Measurements from ENCODE around the gene PRH1. TPM values are rescaled to one million over a fixed set of nuclear protein-coding genes. Genes with fewer than 3 reads are reported as not detected.

The PRH1 gene
- total and polyA plus RNA-seq, 2 experiments from 2014 or later: 12.3 to 19.0 TPM

DNA sequence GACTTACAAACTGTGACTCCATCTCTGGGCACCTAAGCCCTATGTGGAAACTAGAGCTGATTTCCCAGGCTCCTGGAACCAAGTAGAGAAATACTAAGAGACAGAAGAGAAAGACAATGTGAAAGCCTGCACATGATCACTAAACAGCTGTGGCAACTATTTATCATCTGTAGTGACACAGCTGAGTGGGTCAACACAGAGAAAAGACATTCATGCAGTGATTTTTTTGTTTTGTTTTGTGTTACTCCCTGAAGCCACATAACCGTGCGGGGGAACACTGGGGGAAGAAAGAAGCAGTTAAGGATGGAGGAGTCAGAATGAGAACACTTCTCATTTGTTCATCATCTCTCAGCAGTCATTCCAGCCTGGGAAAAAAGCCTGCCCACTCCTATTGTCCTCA lies 36.3 kb downstream of the PRH1 start:
- 47% methylated on average over 2 of the region's 2 CpGs for WGBS (ENCODE audit: low lambda C conversion rate, missing lambda C conversion rate)

GRCh38 chr12:10842862-10843261 lies 41.2 kb downstream of the PRH1 start:
- Histone ChIP-seq H3K9me2 (replicated peaks; ENCODE audit: insufficient read depth) (no peaks in the 10 kb centered on the region), H4K20me1 (ENCODE audit: insufficient read depth, poor library complexity, severe bottlenecking) (no peaks in the 10 kb centered on the region), H3K79me2 (no peaks in the 10 kb centered on the region), H3K4me1 (ENCODE audit: insufficient read depth) (no peaks in the 10 kb centered on the region), H2AFZ (no peak overlapping the region), H3K36me3 (replicated peaks; ENCODE audit: insufficient read depth, low read depth) (no peaks in the 10 kb centered on the region), H3K9me3 (ENCODE audit: low read depth) (no peaks in the 10 kb centered on the region), H3K27ac (no peak overlapping the region), H3K27me3 (no peaks in the 10 kb centered on the region), H3K4me3 (no peak overlapping the region), H3K4me2 (no peak overlapping the region)
- DNase-seq (ENCODE audit: low spot score): no peak
- WGBS (ENCODE audit: low lambda C conversion rate, missing lambda C conversion rate): 92% methylated on average over 2 of the region's 2 CpGs
- no peak for TF ChIP-seq EZH2phosphoT487 (IDR thresholded peaks at IDR 0.05; ENCODE audit: low read depth, severe bottlenecking, unreplicated experiment)

More for the DNA sequence above, 36.3 kb downstream of the PRH1 start:
- H3K36me3 ChIP-seq (replicated peaks; ENCODE audit: insufficient read depth, low read depth): no peaks in the 10 kb centered on the region
- no peaks in the 10 kb centered on the region for H3K79me2 ChIP-seq
- H3K27ac ChIP-seq: no peak overlapping the region
- no peaks in the 10 kb centered on the region for H3K27me3 ChIP-seq
- no peak overlapping the region for H2AFZ ChIP-seq
- no peaks in the 10 kb centered on the region for H3K4me1 ChIP-seq (ENCODE audit: insufficient read depth)
- no peak overlapping the region for H3K4me3 ChIP-seq
- H3K9me2 ChIP-seq (replicated peaks; ENCODE audit: insufficient read depth): no peaks in the 10 kb centered on the region
- DNase-seq (ENCODE audit: low spot score): no peak
- H3K9me3 ChIP-seq (ENCODE audit: low read depth): no peaks in the 10 kb centered on the region
- TF ChIP-seq EZH2phosphoT487 (IDR thresholded peaks at IDR 0.05; ENCODE audit: low read depth, severe bottlenecking, unreplicated experiment): no peak
- no peak for TF ChIP-seq EZH2 (IDR thresholded peaks at IDR 0.05; ENCODE audit: borderline replicate concordance)
- TF ChIP-seq, protein P1, sequence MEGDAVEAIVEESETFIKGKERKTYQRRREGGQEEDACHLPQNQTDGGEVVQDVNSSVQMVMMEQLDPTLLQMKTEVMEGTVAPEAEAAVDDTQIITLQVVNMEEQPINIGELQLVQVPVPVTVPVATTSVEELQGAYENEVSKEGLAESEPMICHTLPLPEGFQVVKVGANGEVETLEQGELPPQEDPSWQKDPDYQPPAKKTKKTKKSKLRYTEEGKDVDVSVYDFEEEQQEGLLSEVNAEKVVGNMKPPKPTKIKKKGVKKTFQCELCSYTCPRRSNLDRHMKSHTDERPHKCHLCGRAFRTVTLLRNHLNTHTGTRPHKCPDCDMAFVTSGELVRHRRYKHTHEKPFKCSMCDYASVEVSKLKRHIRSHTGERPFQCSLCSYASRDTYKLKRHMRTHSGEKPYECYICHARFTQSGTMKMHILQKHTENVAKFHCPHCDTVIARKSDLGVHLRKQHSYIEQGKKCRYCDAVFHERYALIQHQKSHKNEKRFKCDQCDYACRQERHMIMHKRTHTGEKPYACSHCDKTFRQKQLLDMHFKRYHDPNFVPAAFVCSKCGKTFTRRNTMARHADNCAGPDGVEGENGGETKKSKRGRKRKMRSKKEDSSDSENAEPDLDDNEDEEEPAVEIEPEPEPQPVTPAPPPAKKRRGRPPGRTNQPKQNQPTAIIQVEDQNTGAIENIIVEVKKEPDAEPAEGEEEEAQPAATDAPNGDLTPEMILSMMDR (IDR thresholded peaks at IDR 0.05; ENCODE audit: poor library complexity): no peak
- H4K20me1 ChIP-seq (ENCODE audit: insufficient read depth, poor library complexity, severe bottlenecking): no peaks in the 10 kb centered on the region
- no peak overlapping the region for H3K4me2 ChIP-seq

DNA sequence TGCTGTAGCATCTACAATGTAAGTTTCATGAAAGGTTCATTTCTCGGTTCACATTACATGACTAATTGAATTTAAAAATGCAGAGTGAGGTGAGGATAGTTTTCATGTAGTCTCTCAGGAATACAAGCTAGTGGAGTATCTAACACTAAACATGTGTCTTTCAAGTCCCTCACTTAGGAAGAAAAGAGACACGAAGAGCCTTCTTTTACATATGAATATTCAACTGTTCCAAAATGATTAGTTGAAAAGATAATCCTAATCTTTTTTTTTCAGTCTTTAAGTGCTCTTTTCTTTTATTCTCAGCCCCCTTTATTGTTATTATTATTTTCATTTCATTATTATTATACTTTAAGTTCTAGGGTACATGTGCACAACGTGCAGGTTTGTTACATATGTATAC lies 45.6 kb downstream of the PRH1 start:
- H3K27me3 ChIP-seq: no peaks in the 10 kb centered on the region
- no peaks in the 10 kb centered on the region for H3K9me3 ChIP-seq (ENCODE audit: low read depth)
- no peaks in the 10 kb centered on the region for H4K20me1 ChIP-seq (ENCODE audit: insufficient read depth, poor library complexity, severe bottlenecking)
- H3K9me2 ChIP-seq (replicated peaks; ENCODE audit: insufficient read depth): no peaks in the 10 kb centered on the region
- no peaks in the 10 kb centered on the region for H3K4me1 ChIP-seq (ENCODE audit: insufficient read depth)
- H3K79me2 ChIP-seq: no peaks in the 10 kb centered on the region
- H2AFZ ChIP-seq: no peak overlapping the region
- H3K4me3 ChIP-seq: no peak overlapping the region
- DNase-seq (ENCODE audit: low spot score): no peak
- TF ChIP-seq EZH2 (IDR thresholded peaks at IDR 0.05; ENCODE audit: borderline replicate concordance) (no peak), EZH2phosphoT487 (IDR thresholded peaks at IDR 0.05; ENCODE audit: low read depth, severe bottlenecking, unreplicated experiment) (no peak)
- TF ChIP-seq, protein P1 (IDR thresholded peaks at IDR 0.05; ENCODE audit: poor library complexity): no peak
- H3K4me2 ChIP-seq: no peak overlapping the region
- no peaks in the 10 kb centered on the region for H3K36me3 ChIP-seq (replicated peaks; ENCODE audit: insufficient read depth, low read depth)
- no peak overlapping the region for H3K27ac ChIP-seq
- 85% methylated on average over 3 of the region's 3 CpGs for WGBS (ENCODE audit: low lambda C conversion rate, missing lambda C conversion rate)

Small RNAs within 50 kb of the gene (small RNA-seq; reads per million reads assigned to genes)
- gene PRR4: not detected

Other genes with a start within 250 kb of the PRH1 start
- gene STYK1, start 210.2 kb downstream of the PRH1 start, total RNA-seq: 0.48 and 3.6 TPM in 2 replicates
- gene STYK1, start 210.2 kb downstream of the PRH1 start, polyA plus RNA-seq: 0.09 and 0.58 TPM in 2 replicates
- gene YBX3, start 160.9 kb downstream of the PRH1 start, total RNA-seq: 66.7 and 83.4 TPM in 2 replicates
- 218 and 237 TPM in 2 replicates for gene YBX3, start 160.9 kb downstream of the PRH1 start, polyA plus RNA-seq
- not detected in 2 replicates for gene TAS2R7, start 81.6 kb downstream of the PRH1 start, total RNA-seq
- gene TAS2R7, start 81.6 kb downstream of the PRH1 start, polyA plus RNA-seq: not detected in 2 replicates
- not detected in 2 replicates for gene TAS2R8, start 77.0 kb downstream of the PRH1 start, total RNA-seq
- gene TAS2R8, start 77.0 kb downstream of the PRH1 start, polyA plus RNA-seq: not detected in 2 replicates
- 0.13 TPM in 1 of 2 replicates, not detected in the other for gene TAS2R9, start 74.1 kb downstream of the PRH1 start, total RNA-seq
- gene TAS2R9, start 74.1 kb downstream of the PRH1 start, polyA plus RNA-seq: not detected in 2 replicates
- gene TAS2R10, start 57.9 kb downstream of the PRH1 start, total RNA-seq: 1.5 and 1.8 TPM in 2 replicates
- not detected in 2 replicates for gene TAS2R10, start 57.9 kb downstream of the PRH1 start, polyA plus RNA-seq
- gene PRR4, start 34.8 kb downstream of the PRH1 start, total RNA-seq: 2.5 and 6.4 TPM in 2 replicates
- 3.6 and 3.9 TPM in 2 replicates for gene PRR4, start 34.8 kb downstream of the PRH1 start, polyA plus RNA-seq
- 2.1 and 3.2 TPM in 2 replicates for gene TAS2R13, start 25.3 kb upstream of the PRH1 start, total RNA-seq
- not detected in 2 replicates for gene TAS2R13, start 25.3 kb upstream of the PRH1 start, polyA plus RNA-seq
- not detected in 2 replicates for gene PRH2, start 45.0 kb upstream of the PRH1 start, total RNA-seq
- gene PRH2, start 45.0 kb upstream of the PRH1 start, polyA plus RNA-seq: 0.36 TPM in 1 of 2 replicates, not detected in the other
- 5.6 and 6.6 TPM in 2 replicates for gene TAS2R14, start 55.0 kb upstream of the PRH1 start, total RNA-seq
- 0.59 and 0.64 TPM in 2 replicates for gene TAS2R14, start 55.0 kb upstream of the PRH1 start, polyA plus RNA-seq
- gene TAS2R50, start 102.7 kb upstream of the PRH1 start, total RNA-seq: 1.5 and 2.0 TPM in 2 replicates
- gene TAS2R50, start 102.7 kb upstream of the PRH1 start, polyA plus RNA-seq: not detected in 2 replicates
- 5.1 and 6.3 TPM in 2 replicates for gene TAS2R20, start 114.0 kb upstream of the PRH1 start, total RNA-seq
- 0.36 and 0.41 TPM in 2 replicates for gene TAS2R20, start 114.0 kb upstream of the PRH1 start, polyA plus RNA-seq
- gene TAS2R19, start 138.4 kb upstream of the PRH1 start, total RNA-seq: 4.4 and 7.4 TPM in 2 replicates
- 0.16 and 1.4 TPM in 2 replicates for gene TAS2R19, start 138.4 kb upstream of the PRH1 start, polyA plus RNA-seq
- 6.2 and 9.4 TPM in 2 replicates for gene TAS2R31, start 147.2 kb upstream of the PRH1 start, total RNA-seq
- 0.17 TPM in 1 of 2 replicates, not detected in the other for gene TAS2R31, start 147.2 kb upstream of the PRH1 start, polyA plus RNA-seq
- 2.6 and 2.9 TPM in 2 replicates for gene TAS2R46, start 178.0 kb upstream of the PRH1 start, total RNA-seq
- not detected in 2 replicates for gene TAS2R46, start 178.0 kb upstream of the PRH1 start, polyA plus RNA-seq
- gene TAS2R43, start 208.1 kb upstream of the PRH1 start, total RNA-seq: 2.6 and 2.8 TPM in 2 replicates
- 0.44 and 0.69 TPM in 2 replicates for gene TAS2R43, start 208.1 kb upstream of the PRH1 start, polyA plus RNA-seq

Measured in hepatocyte (in vitro differentiated cells).